Activated CD8-positive, alpha-beta memory T cell treated with anti-CD3 and anti-CD28 coated beads, Interleukin-2, amount 10 ng/mL, durations not matched to agents 7 days and 5 days (primary cell): ENCODE results near the gene POGK. TPM values are rescaled to one million over a fixed set of nuclear protein-coding genes. Genes with fewer than 3 reads are reported as not detected.
"Not testable (repeated sequence)": the region's sequence is repeated elsewhere in the genome, so short reads cannot be mapped to it uniquely, and the experiment has no call there.

Source experiments
- ATAC-seq: fragments of 150-1000 bp; cut with Tn5 transposase; one replicate; pipeline ENCODE4 v1.10.0; 2021; ENCODE audit warnings: moderate library complexity
- CTCF ChIA-PET: fragments of 350-600 bp; sonication (Branson Sonifier 250); formaldehyde crosslinking; loops from one replicate; lab custom pipeline; 2021; ENCODE audit warnings: antibody characterized with exemption; lab: Charles Lee
- DNase-seq: peaks from one replicate; pipeline ENCODE4 v3.0.0-alpha.2; 2020
- H3K27ac Mint-ChIP-seq: one replicate; pipeline ENCODE4 v1.8.0; 2021; ENCODE audit warnings: mild to moderate bottlenecking, mixed read lengths
- H3K27me3 Mint-ChIP-seq: one replicate; pipeline ENCODE4 v1.8.0; 2021; ENCODE audit warnings: mixed read lengths
- H3K36me3 Mint-ChIP-seq: one replicate; pipeline ENCODE4 v1.8.0; 2021; ENCODE audit warnings: mild to moderate bottlenecking, mixed read lengths
- H3K4me1 Mint-ChIP-seq: one replicate; pipeline ENCODE4 v1.8.0; 2021; ENCODE audit warnings: mixed read lengths
- H3K4me3 Mint-ChIP-seq: one replicate; pipeline ENCODE4 v1.8.0; 2021; ENCODE audit warnings: mild to moderate bottlenecking, moderate library complexity, mixed read lengths
- H3K9me3 Mint-ChIP-seq: one replicate; pipeline ENCODE4 v1.8.0; 2022; ENCODE audit warnings: low read depth, mixed read lengths
- total RNA-seq, 2 experiments: library from RNA; stranded (reverse); gene quantifications; one replicate each; pipeline ENCODE4 v1.2.3, GENCODE V29; 2021

Gene POGK
- 10 to 100 TPM; 41.0 to 50.9 TPM for total RNA-seq

- CTCF ChIA-PET, result interaction anchor here (0.6 to 1.6 kb wide), 10 partner anchors 12 to 221 kb away, joined by 3 to 6 read pairs (median 4); partner anchors contain the start of gene TADA1
- H3K4me1 Mint-ChIP-seq, result peaks cover 37% of the 10 kb centered on the region
Observed at GRCh38 chr1:166838766-166839599, at the start of gene POGK. Gene POGK (plus strand): TSS chr1:166839475. CDS start chr1:166840957, 1,482 bp downstream.

GRCh38 chr1:166796620-166797236, 42.5 kb upstream of the POGK start:
- no peak for ATAC-seq

More at GRCh38 chr1:166838766-166839599, at the start of gene POGK:
- Mint-ChIP-seq H3K4me3 (peak within 1 kb of the TSS; percentile 88), H3K36me3 (peaks cover 20% of the 10 kb centered on the region), H3K9me3 (no peaks in the 10 kb centered on the region), H3K27ac (peak within 1 kb of the TSS; percentile 90), H3K27me3 (peaks cover 3% of the 10 kb centered on the region)
- DNase-seq, result peak; percentile 91
- ATAC-seq, result peak; percentile 97

GRCh38 chr1:166808952-166809351, 30.3 kb upstream of the POGK start:
- no peak overlapping the region for H3K27ac Mint-ChIP-seq
- DNase-seq (no peak), ATAC-seq (no peak)
- CTCF ChIA-PET, result no interaction called here
- H3K9me3 Mint-ChIP-seq, result no peaks in the 10 kb centered on the region
- H3K4me1 Mint-ChIP-seq, result no peaks in the 10 kb centered on the region
- no peak overlapping the region for H3K4me3 Mint-ChIP-seq
- H3K27me3 Mint-ChIP-seq, result peaks cover 18% of the 10 kb centered on the region
- H3K36me3 Mint-ChIP-seq, result no peaks in the 10 kb centered on the region

More at GRCh38 chr1:166796620-166797236, 42.5 kb upstream of the POGK start:
- CTCF ChIA-PET, result no interaction called here
- DNase-seq, result no peak
- Mint-ChIP-seq H3K9me3 (no peaks in the 10 kb centered on the region), H3K36me3 (no peaks in the 10 kb centered on the region), H3K4me1 (no peaks in the 10 kb centered on the region), H3K4me3 (no peak overlapping the region), H3K27ac (no peak overlapping the region), H3K27me3 (peaks cover 38% of the 10 kb centered on the region)

- no peaks in the 10 kb centered on the region for H3K36me3 Mint-ChIP-seq
- H3K27me3 Mint-ChIP-seq, result peaks cover 12% of the 10 kb centered on the region
- no peak for ATAC-seq
- H3K9me3 Mint-ChIP-seq, result no peaks in the 10 kb centered on the region
- no peak overlapping the region for H3K27ac Mint-ChIP-seq
- CTCF ChIA-PET, result no interaction called here
- no peak for DNase-seq
- no peak overlapping the region for H3K4me3 Mint-ChIP-seq
- no peaks in the 10 kb centered on the region for H3K4me1 Mint-ChIP-seq
Observed at GRCh38 chr1:166811691-166812090, 27.6 kb upstream of the POGK start.

GRCh38 chr1:166813508-166814223, 25.6 kb upstream of the POGK start:
- ATAC-seq, result no peak
- no peaks in the 10 kb centered on the region for H3K9me3 Mint-ChIP-seq
- no peak for DNase-seq
- H3K27ac Mint-ChIP-seq, result no peak overlapping the region
- no peaks in the 10 kb centered on the region for H3K4me1 Mint-ChIP-seq
- no peaks in the 10 kb centered on the region for H3K36me3 Mint-ChIP-seq
- CTCF ChIA-PET, result no interaction called here
- peaks cover 12% of the 10 kb centered on the region for H3K27me3 Mint-ChIP-seq
- H3K4me3 Mint-ChIP-seq, result no peak overlapping the region

- Mint-ChIP-seq H3K27me3 (peaks cover 9% of the 10 kb centered on the region), H3K4me1 (no peaks in the 10 kb centered on the region), H3K4me3 (no peak overlapping the region), H3K9me3 (no peaks in the 10 kb centered on the region), H3K36me3 (no peaks in the 10 kb centered on the region), H3K27ac (no peak overlapping the region)
- no peak for ATAC-seq
- no peak for DNase-seq
- CTCF ChIA-PET, result no interaction called here
Observed at GRCh38 chr1:166814611-166815010, 24.7 kb upstream of the POGK start.

- Mint-ChIP-seq H3K4me3 (no peak overlapping the region), H3K9me3 (no peaks in the 10 kb centered on the region)
- DNase-seq, result no peak
Observed at GRCh38 chr1:166819974-166820373, 19.3 kb upstream of the POGK start.

GRCh38 chr1:166822385-166822784, 16.9 kb upstream of the POGK start:
- no peak overlapping the region for H3K4me3 Mint-ChIP-seq
- no peak for DNase-seq
- no peak for ATAC-seq
- CTCF ChIA-PET, result no interaction called here
- H3K27me3 Mint-ChIP-seq, result peaks cover 2% of the 10 kb centered on the region
- no peak overlapping the region for H3K27ac Mint-ChIP-seq
- H3K4me1 Mint-ChIP-seq, result no peaks in the 10 kb centered on the region
- no peaks in the 10 kb centered on the region for H3K9me3 Mint-ChIP-seq
- peaks cover 1% of the 10 kb centered on the region for H3K36me3 Mint-ChIP-seq

More at GRCh38 chr1:166819974-166820373, 19.3 kb upstream of the POGK start:
- Mint-ChIP-seq H3K4me1 (no peaks in the 10 kb centered on the region), H3K27ac (no peak overlapping the region), H3K27me3 (no peaks in the 10 kb centered on the region), H3K36me3 (peaks cover 1% of the 10 kb centered on the region)
- ATAC-seq, result no peak
- CTCF ChIA-PET, result no interaction called here

- peaks cover 8% of the 10 kb centered on the region for H3K9me3 Mint-ChIP-seq
- no peak for ATAC-seq
- peaks cover 10% of the 10 kb centered on the region for H3K27me3 Mint-ChIP-seq
- peaks cover 3% of the 10 kb centered on the region for H3K36me3 Mint-ChIP-seq
- no peak overlapping the region for H3K4me3 Mint-ChIP-seq
- no peak overlapping the region for H3K27ac Mint-ChIP-seq
- CTCF ChIA-PET, result no interaction called here
- DNase-seq, result no peak
- no peaks in the 10 kb centered on the region for H3K4me1 Mint-ChIP-seq
Observed at GRCh38 chr1:166827426-166827825, 11.8 kb upstream of the POGK start.

GRCh38 chr1:166829762-166830161, 9.5 kb upstream of the POGK start:
- H3K27ac Mint-ChIP-seq, CTCF ChIA-PET, H3K9me3 Mint-ChIP-seq: not testable (repeated sequence)

GRCh38 chr1:166836733-166837132, 2.5 kb upstream of the POGK start:
- no peak for ATAC-seq
- no peak for DNase-seq
- no peak overlapping the region for H3K4me3 Mint-ChIP-seq
- H3K27ac Mint-ChIP-seq, result no peak overlapping the region
- H3K9me3 Mint-ChIP-seq, result no peaks in the 10 kb centered on the region
- peaks cover 9% of the 10 kb centered on the region for H3K36me3 Mint-ChIP-seq
- CTCF ChIA-PET, result no interaction called here
- peaks cover 8% of the 10 kb centered on the region for H3K27me3 Mint-ChIP-seq
- H3K4me1 Mint-ChIP-seq, result peaks cover 26% of the 10 kb centered on the region

More at GRCh38 chr1:166829762-166830161, 9.5 kb upstream of the POGK start:
- not testable (repeated sequence) for H3K4me3 Mint-ChIP-seq, H3K36me3 Mint-ChIP-seq, ATAC-seq, H3K4me1 Mint-ChIP-seq, DNase-seq
- peaks cover 17% of the 10 kb centered on the region for H3K27me3 Mint-ChIP-seq

- ATAC-seq (peak; percentile 47), DNase-seq (peak; percentile 56)
- Mint-ChIP-seq H3K4me1 (peaks cover 42% of the 10 kb centered on the region), H3K9me3 (no peaks in the 10 kb centered on the region), H3K4me3 (peak overlapping the region; percentile 88), H3K36me3 (peaks cover 27% of the 10 kb centered on the region), H3K27me3 (no peaks in the 10 kb centered on the region), H3K27ac (peak overlapping the region; percentile 64)
- CTCF ChIA-PET, result interaction anchor here (0.6 to 1.6 kb wide), 9 partner anchors 12 to 220 kb away, joined by 3 to 6 read pairs (median 4); partner anchors contain the start of gene TADA1
Observed at GRCh38 chr1:166839600-166840308, 479 bp downstream of the POGK start.
